GM06990 (cell line): ENCODE results near the gene PERM1.

Experiments used
- DNase-seq: peaks from one replicate; pipeline ENCODE4 v3.0.0-alpha.2; 2011; ENCODE audit not compliant: insufficient read length; ENCODE audit errors: extremely low read depth
- H3K27me3 ChIP-seq: replicated peaks from 2 replicates; pipeline ENCODE4 v1.6.0; 2011; ENCODE audit warnings: low read length; ENCODE audit not compliant: control insufficient read depth, insufficient read depth
- H3K36me3 ChIP-seq: 2 replicates; pipeline ENCODE4 v1.5.1; 2011; ENCODE audit warnings: low read length; ENCODE audit not compliant: control insufficient read depth, insufficient read depth
- H3K4me3 ChIP-seq: replicated peaks from 2 replicates; pipeline ENCODE4 v1.5.1; 2011; ENCODE audit warnings: low read depth, mild to moderate bottlenecking, control low read depth, low read length
- TF ChIP-seq, protein P1 (sequence below): IDR thresholded peaks from 2 replicates; pipeline ENCODE4 v1.5.1; 2011; ENCODE audit warnings: low read length, control low read depth, mild to moderate bottlenecking, inconsistent platforms; ENCODE audit not compliant: insufficient read depth, poor library complexity, severe bottlenecking

Gene PERM1

DNA sequence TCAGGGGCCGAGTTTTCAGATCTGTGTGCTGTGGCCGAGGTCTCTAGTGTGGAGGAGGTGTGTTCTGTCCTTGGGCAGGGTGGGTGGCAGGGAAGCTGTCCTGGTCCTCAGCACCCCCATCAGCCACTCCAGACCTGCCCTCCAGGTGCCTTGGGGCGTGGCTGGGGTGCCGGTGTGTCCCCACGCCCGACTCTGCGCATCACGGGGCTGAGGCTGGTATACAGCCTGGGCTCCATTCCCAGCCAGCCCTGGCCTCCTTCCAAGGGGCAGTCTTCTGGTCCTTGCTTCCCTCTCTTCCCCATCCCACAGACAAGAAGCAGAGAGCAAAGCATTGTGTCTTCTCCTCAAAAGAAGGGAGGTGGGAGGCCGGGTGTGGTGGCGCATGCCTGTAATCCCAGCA is 54.1 kb downstream of the PERM1 start:
- TF ChIP-seq, protein P1, sequence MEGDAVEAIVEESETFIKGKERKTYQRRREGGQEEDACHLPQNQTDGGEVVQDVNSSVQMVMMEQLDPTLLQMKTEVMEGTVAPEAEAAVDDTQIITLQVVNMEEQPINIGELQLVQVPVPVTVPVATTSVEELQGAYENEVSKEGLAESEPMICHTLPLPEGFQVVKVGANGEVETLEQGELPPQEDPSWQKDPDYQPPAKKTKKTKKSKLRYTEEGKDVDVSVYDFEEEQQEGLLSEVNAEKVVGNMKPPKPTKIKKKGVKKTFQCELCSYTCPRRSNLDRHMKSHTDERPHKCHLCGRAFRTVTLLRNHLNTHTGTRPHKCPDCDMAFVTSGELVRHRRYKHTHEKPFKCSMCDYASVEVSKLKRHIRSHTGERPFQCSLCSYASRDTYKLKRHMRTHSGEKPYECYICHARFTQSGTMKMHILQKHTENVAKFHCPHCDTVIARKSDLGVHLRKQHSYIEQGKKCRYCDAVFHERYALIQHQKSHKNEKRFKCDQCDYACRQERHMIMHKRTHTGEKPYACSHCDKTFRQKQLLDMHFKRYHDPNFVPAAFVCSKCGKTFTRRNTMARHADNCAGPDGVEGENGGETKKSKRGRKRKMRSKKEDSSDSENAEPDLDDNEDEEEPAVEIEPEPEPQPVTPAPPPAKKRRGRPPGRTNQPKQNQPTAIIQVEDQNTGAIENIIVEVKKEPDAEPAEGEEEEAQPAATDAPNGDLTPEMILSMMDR: no peak
- Histone ChIP-seq H3K36me3 (no peaks in the 10 kb centered on the region), H3K4me3 (no peak overlapping the region), H3K27me3 (peaks cover 9% of the 10 kb centered on the region)
- DNase-seq: no peak

GRCh38 chr1:927234-927633 is 54.7 kb downstream of the PERM1 start:
- H3K4me3 ChIP-seq: no peak overlapping the region
- TF ChIP-seq, protein P1: no peak
- peaks cover 9% of the 10 kb centered on the region for H3K27me3 ChIP-seq
- no peaks in the 10 kb centered on the region for H3K36me3 ChIP-seq
- no peak for DNase-seq

GRCh38 chr1:925561-926421 is 56.1 kb downstream of the PERM1 start:
- H3K4me3 ChIP-seq: no peak overlapping the region
- no peak for DNase-seq
- H3K27me3 ChIP-seq: peaks cover 15% of the 10 kb centered on the region
- no peaks in the 10 kb centered on the region for H3K36me3 ChIP-seq
- TF ChIP-seq, protein P1: no peak
